ENCODE results near the gene TAF10.

GRCh38 chr11:6611092-6611962 is 689 bp downstream of the TAF10 start:
- TF ChIP-seq, protein P1, sequence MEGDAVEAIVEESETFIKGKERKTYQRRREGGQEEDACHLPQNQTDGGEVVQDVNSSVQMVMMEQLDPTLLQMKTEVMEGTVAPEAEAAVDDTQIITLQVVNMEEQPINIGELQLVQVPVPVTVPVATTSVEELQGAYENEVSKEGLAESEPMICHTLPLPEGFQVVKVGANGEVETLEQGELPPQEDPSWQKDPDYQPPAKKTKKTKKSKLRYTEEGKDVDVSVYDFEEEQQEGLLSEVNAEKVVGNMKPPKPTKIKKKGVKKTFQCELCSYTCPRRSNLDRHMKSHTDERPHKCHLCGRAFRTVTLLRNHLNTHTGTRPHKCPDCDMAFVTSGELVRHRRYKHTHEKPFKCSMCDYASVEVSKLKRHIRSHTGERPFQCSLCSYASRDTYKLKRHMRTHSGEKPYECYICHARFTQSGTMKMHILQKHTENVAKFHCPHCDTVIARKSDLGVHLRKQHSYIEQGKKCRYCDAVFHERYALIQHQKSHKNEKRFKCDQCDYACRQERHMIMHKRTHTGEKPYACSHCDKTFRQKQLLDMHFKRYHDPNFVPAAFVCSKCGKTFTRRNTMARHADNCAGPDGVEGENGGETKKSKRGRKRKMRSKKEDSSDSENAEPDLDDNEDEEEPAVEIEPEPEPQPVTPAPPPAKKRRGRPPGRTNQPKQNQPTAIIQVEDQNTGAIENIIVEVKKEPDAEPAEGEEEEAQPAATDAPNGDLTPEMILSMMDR (conservative IDR thresholded peaks at IDR 0.05) = no peak
- TF ChIP-seq EZH2 (IDR thresholded peaks at IDR 0.05; ENCODE audit: low read depth) = no peak

All from PC-9 (cell line).